GM23338 (cell line): ENCODE data around the gene TUBG1. TPM values are rescaled to one million over a fixed set of nuclear protein-coding genes. Genes with fewer than 3 reads are reported as not detected.

Experiments used
- ATAC-seq: fragments of 200-7000 bp; cut with Tn5 transposase; 3 replicates; pipeline ENCODE4 v1.9.1; 2020
- DNase-seq: peaks from one replicate; pipeline ENCODE4 v3.0.0-alpha.2; 2015; ENCODE audit warnings: low spot score
- H2AFZ ChIP-seq: fragments of 200-600 bp; sonication (generic); 2 replicates; pipeline ENCODE4 v1.8.0; 2016; ENCODE audit warnings: antibody characterized with exemption, mild to moderate bottlenecking, moderate library complexity
- H3F3A ChIP-seq: fragments of 200-600 bp; sonication (generic); replicated peaks from 2 replicates; pipeline ENCODE4 v1.8.0; 2017; ENCODE audit warnings: antibody characterized with exemption, mixed run types, low read depth
- H3K27ac ChIP-seq: fragments of 200-600 bp; sonication (generic); 2 replicates; pipeline ENCODE4 v1.6.1; 2016; ENCODE audit warnings: low read depth
- H3K27me3 ChIP-seq: fragments of 200-600 bp; sonication (generic); 2 replicates; pipeline ENCODE4 v1.8.0; 2016; ENCODE audit warnings: mild to moderate bottlenecking, mixed run types, moderate library complexity; ENCODE audit not compliant: insufficient read depth
- H3K36me3 ChIP-seq: fragments of 200-600 bp; sonication (generic); 2 replicates; pipeline ENCODE4 v1.8.0; 2016; ENCODE audit warnings: mild to moderate bottlenecking; ENCODE audit not compliant: insufficient read depth
- H3K4me1 ChIP-seq: fragments of 200-600 bp; sonication (generic); 2 replicates; pipeline ENCODE4 v1.8.0; 2016; ENCODE audit warnings: mild to moderate bottlenecking, moderate library complexity; ENCODE audit not compliant: insufficient read depth
- H3K4me2 ChIP-seq: fragments of 200-600 bp; sonication (generic); 2 replicates; pipeline ENCODE4 v1.7.1; 2017; ENCODE audit warnings: mixed run types
- H3K4me3 ChIP-seq: fragments of 200-600 bp; sonication (generic); 2 replicates; pipeline ENCODE4 v1.6.1; 2016; ENCODE audit warnings: mixed run types
- H3K79me2 ChIP-seq: fragments of 200-600 bp; sonication (generic); replicated peaks from 2 replicates; pipeline ENCODE4 v1.8.0; 2017; ENCODE audit warnings: mild to moderate bottlenecking; ENCODE audit not compliant: insufficient read depth
- H3K9me2 ChIP-seq: fragments of 200-600 bp; sonication (generic); 2 replicates; pipeline ENCODE4 v1.8.0; 2017; ENCODE audit not compliant: insufficient read depth
- H4K20me1 ChIP-seq: fragments of 200-600 bp; sonication (generic); replicated peaks from 2 replicates; pipeline ENCODE4 v1.8.0; 2017; ENCODE audit warnings: mild to moderate bottlenecking; ENCODE audit not compliant: insufficient read depth
- H3K27ac Mint-ChIP-seq: 2 replicates; pipeline ENCODE4 v1.8.0; 2020; ENCODE audit warnings: inconsistent platforms, mild to moderate bottlenecking, moderate library complexity, mixed read lengths
- H3K27me3 Mint-ChIP-seq: 3 replicates; pipeline ENCODE4 v1.8.0; 2022; ENCODE audit warnings: low read depth, mild to moderate bottlenecking, moderate library complexity, mixed read lengths, inconsistent platforms; ENCODE audit not compliant: insufficient read depth, poor library complexity
- H3K36me3 Mint-ChIP-seq: 3 replicates; pipeline ENCODE4 v1.8.0; 2021; ENCODE audit warnings: low read depth, mild to moderate bottlenecking, inconsistent platforms, moderate library complexity, mixed read lengths
- H3K4me1 Mint-ChIP-seq: 3 replicates; pipeline ENCODE4 v1.8.0; 2020; ENCODE audit warnings: mild to moderate bottlenecking, inconsistent platforms, mixed read lengths
- H3K4me3 Mint-ChIP-seq: 3 replicates; pipeline ENCODE4 v1.8.0; 2021; ENCODE audit warnings: moderate library complexity, mild to moderate bottlenecking, inconsistent platforms, mixed read lengths
- H3K9me3 Mint-ChIP-seq: 3 replicates; pipeline ENCODE4 v1.8.0; 2020; ENCODE audit warnings: moderate library complexity, mild to moderate bottlenecking, inconsistent platforms, mixed read lengths
- CREB1 ChIP-seq: fragments of 250-450 bp; sonication (Bioruptor Pico); IDR thresholded peaks from 2 replicates; pipeline ENCODE4 v1.5.0; 2020; ENCODE audit warnings: low read depth, mild to moderate bottlenecking, moderate library complexity
- EZH2phosphoT487 ChIP-seq: fragments of 200-600 bp; sonication (generic); IDR thresholded peaks from one replicate; pipeline ENCODE4 v1.8.1; 2018; ENCODE audit warnings: antibody characterized with exemption; ENCODE audit not compliant: unreplicated experiment
- JUNB ChIP-seq: IDR thresholded peaks from one replicate; pipeline ENCODE4 v1.6.1; 2016; ENCODE audit warnings: antibody characterized with exemption; ENCODE audit not compliant: unreplicated experiment
- NANOG ChIP-seq: IDR thresholded peaks from 2 replicates; pipeline ENCODE4 v1.6.1; 2016; ENCODE audit warnings: antibody characterized with exemption, borderline replicate concordance
- POLR2AphosphoS5 ChIP-seq: IDR thresholded peaks from 2 replicates; pipeline ENCODE4 v1.6.1; 2016; ENCODE audit warnings: antibody characterized with exemption, low read depth
- REST ChIP-seq: IDR thresholded peaks from one replicate; pipeline ENCODE4 v1.6.1; 2018; ENCODE audit warnings: antibody characterized with exemption; ENCODE audit not compliant: unreplicated experiment
- STAT1 ChIP-seq: IDR thresholded peaks from one replicate; pipeline ENCODE4 v1.6.1; 2016; ENCODE audit warnings: antibody characterized with exemption; ENCODE audit not compliant: unreplicated experiment
- ZNF331 ChIP-seq: fragments of 250-450 bp; sonication (Bioruptor Pico); IDR thresholded peaks from 2 replicates; pipeline ENCODE4 v1.5.0; 2020; ENCODE audit warnings: low read depth, mild to moderate bottlenecking, moderate library complexity
- polyA plus RNA-seq: library from polyadenylated mRNA; unstranded; fragments of >200 nt; fragmentation: Nextera tagmentation; extraction: Ambion mirVana; gene quantifications from 2 replicates; pipeline ENCODE4 v1.2.1, GENCODE V29; 2016
- total RNA-seq: library from RNA; depleted of rRNA; stranded (reverse); fragments of >200 nt; shearing (Covaris generic); gene quantifications from 2 replicates; pipeline ENCODE4 v1.2.3, GENCODE V29; 2014
- TF ChIP-seq, protein P1 (sequence below), 2 experiments: fragments of 200-600 bp in 1 of 2; sonication (generic) in 1 of 2; conservative IDR thresholded peaks; 2 replicates each; pipeline versions ENCODE4 v1.5.1 to v1.6.1; 2016 to 2017; ENCODE audit warnings: antibody characterized with exemption in 2 of 2, low read depth in 2 of 2, mild to moderate bottlenecking in 2 of 2, moderate library complexity in 1 of 2
- TF ChIP-seq, protein P2 (sequence below): IDR thresholded peaks from 2 replicates; pipeline ENCODE4 v1.6.1; 2016; ENCODE audit warnings: antibody characterized with exemption

The TUBG1 gene
- total and polyA plus RNA-seq, 2 experiments from 2014 or later, result 101 to 117 TPM

DNA sequence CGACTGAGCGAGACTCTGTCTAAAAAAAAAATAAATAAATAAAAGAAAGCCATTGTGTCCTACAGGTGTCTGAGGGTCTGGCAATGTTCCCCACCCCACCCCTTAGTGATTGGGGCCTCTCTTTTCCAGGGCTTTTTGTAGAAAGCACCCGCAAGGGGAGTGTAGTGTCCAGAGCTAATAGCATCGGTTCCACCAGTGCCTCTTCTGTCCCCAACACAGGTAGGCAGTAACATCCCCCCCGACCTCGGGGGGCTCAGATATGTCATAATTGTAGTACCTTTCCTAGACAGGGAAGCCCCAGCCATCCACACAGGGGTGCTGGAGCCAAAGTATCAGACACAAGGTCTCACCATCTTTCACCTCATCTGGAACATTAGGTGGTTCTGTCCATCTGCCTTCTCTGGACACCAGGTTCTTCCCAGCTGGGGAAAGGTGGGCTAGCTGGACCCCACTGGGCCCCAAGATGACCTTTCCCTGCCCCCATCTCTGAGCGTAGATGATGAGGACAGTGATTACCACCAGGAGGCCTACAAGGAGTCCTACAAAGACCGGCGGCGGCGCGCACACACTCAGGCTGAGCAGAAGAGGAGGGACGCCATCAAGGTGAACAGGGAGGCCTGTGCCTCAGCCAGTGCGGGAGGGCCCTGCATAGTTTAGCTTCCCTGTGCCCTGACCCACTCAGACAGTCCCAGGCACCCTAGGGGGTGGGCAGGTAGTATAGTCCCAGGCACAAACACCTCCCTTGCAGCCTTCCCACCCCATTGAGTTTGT lies 41.0 kb upstream of the TUBG1 start:
- Histone ChIP-seq H3K27me3 (no peaks in the 10 kb centered on the region), H3F3A (peaks cover 50% of the 10 kb centered on the region), H4K20me1 (peaks cover 10% of the 10 kb centered on the region), H3K79me2 (peaks cover 16% of the 10 kb centered on the region), H2AFZ (no peak overlapping the region), H3K27ac (no peak overlapping the region), H3K9me2 (no peaks in the 10 kb centered on the region), H3K4me2 (no peak overlapping the region), H3K4me1 (peaks cover 11% of the 10 kb centered on the region), H3K36me3 (peaks cover 33% of the 10 kb centered on the region), H3K4me3 (no peak overlapping the region)
- TF ChIP-seq STAT1 (no peak), CREB1 (CRISPR knock-in tag) (no peak)
- TF ChIP-seq, protein P1, sequence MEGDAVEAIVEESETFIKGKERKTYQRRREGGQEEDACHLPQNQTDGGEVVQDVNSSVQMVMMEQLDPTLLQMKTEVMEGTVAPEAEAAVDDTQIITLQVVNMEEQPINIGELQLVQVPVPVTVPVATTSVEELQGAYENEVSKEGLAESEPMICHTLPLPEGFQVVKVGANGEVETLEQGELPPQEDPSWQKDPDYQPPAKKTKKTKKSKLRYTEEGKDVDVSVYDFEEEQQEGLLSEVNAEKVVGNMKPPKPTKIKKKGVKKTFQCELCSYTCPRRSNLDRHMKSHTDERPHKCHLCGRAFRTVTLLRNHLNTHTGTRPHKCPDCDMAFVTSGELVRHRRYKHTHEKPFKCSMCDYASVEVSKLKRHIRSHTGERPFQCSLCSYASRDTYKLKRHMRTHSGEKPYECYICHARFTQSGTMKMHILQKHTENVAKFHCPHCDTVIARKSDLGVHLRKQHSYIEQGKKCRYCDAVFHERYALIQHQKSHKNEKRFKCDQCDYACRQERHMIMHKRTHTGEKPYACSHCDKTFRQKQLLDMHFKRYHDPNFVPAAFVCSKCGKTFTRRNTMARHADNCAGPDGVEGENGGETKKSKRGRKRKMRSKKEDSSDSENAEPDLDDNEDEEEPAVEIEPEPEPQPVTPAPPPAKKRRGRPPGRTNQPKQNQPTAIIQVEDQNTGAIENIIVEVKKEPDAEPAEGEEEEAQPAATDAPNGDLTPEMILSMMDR (conservative IDR thresholded peaks at IDR 0.05; ENCODE audit: low read depth in 2 of 2), result no peak
- H3K27me3 Mint-ChIP-seq, result peaks cover 10% of the 10 kb centered on the region
- peak overlapping the region; percentile 97; the same call in 2 of the 3 replicates for H3K4me3 Mint-ChIP-seq
- ATAC-seq (no peak), DNase-seq (no peak)
- H3K4me1 Mint-ChIP-seq, result peaks cover 13% of the 10 kb centered on the region
- peaks cover 77% of the 10 kb centered on the region for H3K36me3 Mint-ChIP-seq
- H3K9me3 Mint-ChIP-seq, result no peaks in the 10 kb centered on the region
- no peak overlapping the region; the same call in 1 of the 2 replicates for H3K27ac Mint-ChIP-seq

DNA sequence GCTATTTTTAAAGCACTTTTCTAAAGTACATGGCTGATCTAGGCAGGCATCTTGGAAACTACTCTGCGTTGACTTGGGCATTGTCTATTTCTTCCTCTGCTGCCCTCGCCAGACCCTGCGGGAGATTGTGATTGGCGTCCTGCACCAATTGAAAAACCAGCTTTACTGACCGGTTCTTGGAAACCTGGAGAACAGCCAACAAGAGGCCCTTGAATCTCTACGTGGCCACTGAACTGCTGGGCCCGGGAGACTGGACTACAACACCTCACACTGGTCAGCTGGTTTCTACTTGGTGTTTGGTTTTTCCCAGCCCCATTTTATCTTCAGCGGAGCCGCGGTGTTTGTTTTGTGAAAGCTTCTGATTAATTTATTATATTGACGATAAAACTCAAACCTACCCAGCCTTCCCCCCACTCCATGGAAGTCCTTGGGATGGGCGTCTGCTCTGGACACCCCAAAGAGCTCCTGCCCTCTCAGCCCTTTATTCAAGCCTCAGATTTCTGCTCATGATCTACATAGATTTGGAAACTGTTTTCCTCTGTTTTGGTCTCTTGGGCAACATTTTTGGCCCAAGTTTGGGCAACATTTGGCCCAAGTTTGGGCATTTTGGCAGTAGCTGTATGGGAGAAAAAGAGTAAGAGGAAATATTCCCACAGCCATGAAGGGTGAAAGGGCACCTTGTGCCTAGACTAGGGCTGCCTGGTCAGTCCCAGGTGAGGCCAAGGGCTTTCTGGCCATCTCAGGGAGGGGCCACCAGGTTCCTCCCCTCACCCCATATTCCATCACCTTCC lies 37.9 kb upstream of the TUBG1 start:
- Histone ChIP-seq H4K20me1 (peaks cover 14% of the 10 kb centered on the region), H3K9me2 (no peaks in the 10 kb centered on the region), H3K4me1 (peaks cover 9% of the 10 kb centered on the region), H3K4me3 (no peak overlapping the region), H3F3A (peaks cover 57% of the 10 kb centered on the region), H3K79me2 (peaks cover 26% of the 10 kb centered on the region), H3K36me3 (peaks cover 41% of the 10 kb centered on the region), H2AFZ (no peak overlapping the region), H3K27me3 (no peaks in the 10 kb centered on the region), H3K4me2 (no peak overlapping the region), H3K27ac (no peak overlapping the region)
- Mint-ChIP-seq H3K27ac (no peak overlapping the region), H3K27me3 (peaks cover 7% of the 10 kb centered on the region), H3K9me3 (no peaks in the 10 kb centered on the region), H3K36me3 (peaks cover 80% of the 10 kb centered on the region), H3K4me3 (no peak overlapping the region), H3K4me1 (peaks cover 15% of the 10 kb centered on the region)
- TF ChIP-seq, protein P1 (conservative IDR thresholded peaks at IDR 0.05; ENCODE audit: low read depth in 2 of 2), result no peak
- TF ChIP-seq POLR2AphosphoS5 (no peak; the same call in 1 of the 2 replicates), ZNF331 (CRISPR knock-in tag) (no peak), REST (no peak), EZH2phosphoT487 (no peak), JUNB (no peak), NANOG (no peak)
- TF ChIP-seq, protein P2, sequence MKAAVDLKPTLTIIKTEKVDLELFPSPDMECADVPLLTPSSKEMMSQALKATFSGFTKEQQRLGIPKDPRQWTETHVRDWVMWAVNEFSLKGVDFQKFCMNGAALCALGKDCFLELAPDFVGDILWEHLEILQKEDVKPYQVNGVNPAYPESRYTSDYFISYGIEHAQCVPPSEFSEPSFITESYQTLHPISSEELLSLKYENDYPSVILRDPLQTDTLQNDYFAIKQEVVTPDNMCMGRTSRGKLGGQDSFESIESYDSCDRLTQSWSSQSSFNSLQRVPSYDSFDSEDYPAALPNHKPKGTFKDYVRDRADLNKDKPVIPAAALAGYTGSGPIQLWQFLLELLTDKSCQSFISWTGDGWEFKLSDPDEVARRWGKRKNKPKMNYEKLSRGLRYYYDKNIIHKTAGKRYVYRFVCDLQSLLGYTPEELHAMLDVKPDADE, result no peak
- no peak for ATAC-seq
- DNase-seq, result no peak
